ENCODE data around the gene EFHB. TPM values are rescaled to one million over a fixed set of nuclear protein-coding genes. Genes with fewer than 3 reads are reported as not detected.

The EFHB gene
- total RNA-seq, 1 experiment from 2014 or later: 1.9 TPM

DNA sequence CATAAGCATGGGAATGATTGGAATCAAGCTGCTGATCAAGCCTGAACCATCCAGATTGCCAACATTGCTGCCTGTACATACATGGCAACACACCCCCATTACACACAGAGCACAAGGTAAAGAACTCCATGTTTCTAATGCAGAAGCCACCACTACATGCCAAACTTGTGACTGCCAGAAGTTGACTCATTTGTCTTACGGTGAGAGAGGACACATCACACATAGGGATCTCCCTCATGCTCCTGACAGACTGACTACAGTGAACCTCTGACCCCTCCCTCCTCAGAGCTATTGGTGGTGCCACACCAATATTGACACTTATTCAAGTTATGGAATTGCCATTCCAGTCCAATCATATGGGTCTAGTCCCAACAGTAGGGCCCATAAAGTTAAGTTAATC is 42.3 kb downstream of the EFHB start:
- Histone ChIP-seq H4K20me1 (ENCODE audit: control insufficient read depth, insufficient read depth, insufficient read length) (no peaks in the 10 kb centered on the region), H2BK20ac (ENCODE audit: low read depth, low read length, poor library complexity, severe bottlenecking) (no peak overlapping the region), H2AK5ac (ENCODE audit: insufficient read length, low read length) (no peak overlapping the region), H2BK120ac (ENCODE audit: low read depth, low read length, poor library complexity, severe bottlenecking) (no peak overlapping the region), H4K8ac (replicated peaks; ENCODE audit: insufficient read length, low read depth, low read length) (no peak overlapping the region), H3K9me3 (ENCODE audit: control insufficient read depth, low read depth, low read length) (no peaks in the 10 kb centered on the region), H2AFZ (ENCODE audit: low read length) (no peak overlapping the region), H2BK15ac (ENCODE audit: low read depth, low read length) (no peak overlapping the region), H3K27me3 (ENCODE audit: insufficient read depth, low read length) (no peaks in the 10 kb centered on the region), H3K79me1 (ENCODE audit: insufficient read depth, low read depth, low read length, poor library complexity, severe bottlenecking) (no peaks in the 10 kb centered on the region), H3K23ac (ENCODE audit: insufficient read length, low read depth, low read length) (no peak overlapping the region), H3K18ac (ENCODE audit: insufficient read length, low read depth, low read length) (no peak overlapping the region), H3K56ac (ENCODE audit: insufficient read length, low read depth, low read length) (no peak overlapping the region), H3K4me2 (ENCODE audit: insufficient read depth, insufficient read length, low read length) (no peak overlapping the region), H3K4ac (ENCODE audit: low read depth, low read length) (no peak overlapping the region), H3K23me2 (ENCODE audit: insufficient read length, low read depth, low read length, poor library complexity, severe bottlenecking) (no peaks in the 10 kb centered on the region), H2BK12ac (ENCODE audit: insufficient read length, low read depth, low read length) (no peak overlapping the region), H3T11ph (ENCODE audit: low read length) (no peak overlapping the region), H3K79me2 (ENCODE audit: insufficient read depth, low read length) (no peaks in the 10 kb centered on the region), H3K27ac (ENCODE audit: insufficient read length, low read depth, low read length) (no peak overlapping the region), H3K14ac (ENCODE audit: insufficient read depth, low read length) (no peak overlapping the region), H2BK5ac (ENCODE audit: insufficient read length, low read length) (no peak overlapping the region), H4K91ac (ENCODE audit: insufficient read length, low read depth, low read length) (no peak overlapping the region), H3K9ac (ENCODE audit: extremely low read depth, insufficient read length, low read length) (no peak overlapping the region), H4K5ac (ENCODE audit: insufficient read length, low read depth, low read length) (no peak overlapping the region), H3K4me1 (ENCODE audit: insufficient read depth, low read length) (no peaks in the 10 kb centered on the region)
- H3K36me3 Mint-ChIP-seq (ENCODE audit: insufficient read depth in 1 of 3, low read depth in 3 of 3): no peaks in the 10 kb centered on the region
- no peak for DNase-seq
- no CpG with 5 or more reads among the region's 1 CpG for WGBS (ENCODE audit: extremely low coverage, insufficient read length, low lambda C conversion rate)
- no peaks in the 10 kb centered on the region for H3K9me3 Mint-ChIP-seq
- no peak overlapping the region for H3K27ac Mint-ChIP-seq
- TF ChIP-seq, protein P1, sequence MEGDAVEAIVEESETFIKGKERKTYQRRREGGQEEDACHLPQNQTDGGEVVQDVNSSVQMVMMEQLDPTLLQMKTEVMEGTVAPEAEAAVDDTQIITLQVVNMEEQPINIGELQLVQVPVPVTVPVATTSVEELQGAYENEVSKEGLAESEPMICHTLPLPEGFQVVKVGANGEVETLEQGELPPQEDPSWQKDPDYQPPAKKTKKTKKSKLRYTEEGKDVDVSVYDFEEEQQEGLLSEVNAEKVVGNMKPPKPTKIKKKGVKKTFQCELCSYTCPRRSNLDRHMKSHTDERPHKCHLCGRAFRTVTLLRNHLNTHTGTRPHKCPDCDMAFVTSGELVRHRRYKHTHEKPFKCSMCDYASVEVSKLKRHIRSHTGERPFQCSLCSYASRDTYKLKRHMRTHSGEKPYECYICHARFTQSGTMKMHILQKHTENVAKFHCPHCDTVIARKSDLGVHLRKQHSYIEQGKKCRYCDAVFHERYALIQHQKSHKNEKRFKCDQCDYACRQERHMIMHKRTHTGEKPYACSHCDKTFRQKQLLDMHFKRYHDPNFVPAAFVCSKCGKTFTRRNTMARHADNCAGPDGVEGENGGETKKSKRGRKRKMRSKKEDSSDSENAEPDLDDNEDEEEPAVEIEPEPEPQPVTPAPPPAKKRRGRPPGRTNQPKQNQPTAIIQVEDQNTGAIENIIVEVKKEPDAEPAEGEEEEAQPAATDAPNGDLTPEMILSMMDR (conservative IDR thresholded peaks at IDR 0.05): no peak
- H3K4me1 Mint-ChIP-seq: peaks cover 3 to 8% of the 10 kb centered on the region in 2 experiments; a peak in 2 of 4 replicates
- H3K4me3 Mint-ChIP-seq: no peak overlapping the region
- H3K27me3 Mint-ChIP-seq (ENCODE audit: low read depth): no peaks in the 10 kb centered on the region
